ENCODE measurements around the gene CYB561.
A peak's percentile ranks its signal among the peaks of the same experiment; 100 is the strongest.
"Not testable (repeated sequence)": the region's sequence is repeated elsewhere in the genome, so short reads cannot be mapped to it uniquely, and the experiment has no call there.

CYB561 gene

DNA sequence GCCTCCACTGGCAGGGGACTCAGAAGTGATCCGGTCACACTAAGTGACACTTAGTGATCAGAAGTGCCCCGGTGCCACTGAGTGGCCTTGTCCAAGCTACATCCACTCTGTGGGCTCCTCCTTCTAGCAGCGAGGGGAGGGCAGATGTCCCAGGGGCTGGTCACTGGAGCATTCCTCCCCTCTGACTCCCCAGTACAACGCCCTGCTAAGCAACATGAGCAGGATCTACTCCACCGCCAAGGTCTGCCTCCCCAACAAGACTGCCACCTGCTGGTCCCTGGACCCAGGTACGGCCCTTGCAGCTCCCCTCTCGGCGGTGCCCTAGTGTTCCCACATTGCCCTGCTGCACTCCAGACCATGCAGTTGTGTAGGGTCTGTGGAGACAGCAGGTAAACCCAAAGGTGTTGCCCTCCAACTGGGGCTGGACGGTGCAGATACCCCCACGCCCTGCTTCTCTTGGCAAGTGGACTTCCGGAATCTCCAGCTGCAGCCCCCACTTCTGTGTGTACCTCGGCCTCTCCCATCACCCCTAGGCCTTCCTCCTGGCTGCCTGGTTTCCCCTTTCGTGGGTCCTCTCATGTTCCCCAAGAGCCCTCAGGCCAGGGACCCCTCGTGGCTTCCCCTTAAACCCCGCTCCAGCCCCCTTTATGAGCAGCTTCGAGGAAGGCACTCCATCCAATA, 32.8 kb upstream of the CYB561 start:
- DNase-seq, result no peak

DNA sequence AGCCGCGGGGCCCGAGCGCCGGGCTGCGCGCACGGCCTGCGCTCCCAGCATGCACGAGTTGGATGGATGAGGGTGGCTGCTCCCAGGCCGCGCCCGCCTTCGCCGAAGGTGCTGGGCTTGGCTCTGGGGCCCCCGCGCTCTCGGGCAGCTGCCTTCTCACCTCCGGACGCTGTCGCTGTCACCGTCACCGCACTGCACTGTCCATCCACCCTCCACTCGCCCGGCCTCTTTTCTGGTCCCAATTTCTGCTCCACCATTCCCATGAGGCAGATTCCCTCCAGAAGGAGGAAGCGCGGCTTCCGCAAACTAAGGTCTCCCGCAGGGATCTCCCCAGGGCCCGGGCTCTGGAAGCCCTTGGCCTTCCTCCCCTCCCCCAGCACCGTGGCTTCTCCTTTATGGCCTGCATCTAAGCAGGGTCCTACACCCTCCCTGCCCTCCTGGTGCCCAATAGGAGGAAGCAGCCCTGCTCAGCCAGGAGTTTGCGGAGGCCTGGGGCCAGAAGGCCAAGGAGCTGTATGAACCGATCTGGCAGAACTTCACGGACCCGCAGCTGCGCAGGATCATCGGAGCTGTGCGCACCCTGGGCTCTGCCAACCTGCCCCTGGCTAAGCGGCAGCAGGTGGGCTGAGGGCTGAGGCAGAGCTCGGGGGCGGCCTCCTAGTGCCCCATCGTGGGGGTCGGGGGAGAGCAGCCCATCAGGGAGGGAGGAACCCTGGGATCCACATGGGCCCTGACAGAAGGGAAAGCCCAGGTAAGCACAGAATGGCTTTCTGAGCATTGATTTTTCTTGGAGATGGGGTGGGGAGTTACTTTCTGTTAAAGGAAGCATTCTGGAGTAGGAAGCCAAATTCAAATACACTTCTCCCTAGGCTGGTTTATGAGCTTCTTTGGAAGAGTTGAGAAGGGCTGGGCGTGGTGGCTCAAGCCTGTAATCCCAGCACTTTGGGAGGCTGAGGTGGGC, 31.7 kb upstream of the CYB561 start:
- no peak for DNase-seq

DNA sequence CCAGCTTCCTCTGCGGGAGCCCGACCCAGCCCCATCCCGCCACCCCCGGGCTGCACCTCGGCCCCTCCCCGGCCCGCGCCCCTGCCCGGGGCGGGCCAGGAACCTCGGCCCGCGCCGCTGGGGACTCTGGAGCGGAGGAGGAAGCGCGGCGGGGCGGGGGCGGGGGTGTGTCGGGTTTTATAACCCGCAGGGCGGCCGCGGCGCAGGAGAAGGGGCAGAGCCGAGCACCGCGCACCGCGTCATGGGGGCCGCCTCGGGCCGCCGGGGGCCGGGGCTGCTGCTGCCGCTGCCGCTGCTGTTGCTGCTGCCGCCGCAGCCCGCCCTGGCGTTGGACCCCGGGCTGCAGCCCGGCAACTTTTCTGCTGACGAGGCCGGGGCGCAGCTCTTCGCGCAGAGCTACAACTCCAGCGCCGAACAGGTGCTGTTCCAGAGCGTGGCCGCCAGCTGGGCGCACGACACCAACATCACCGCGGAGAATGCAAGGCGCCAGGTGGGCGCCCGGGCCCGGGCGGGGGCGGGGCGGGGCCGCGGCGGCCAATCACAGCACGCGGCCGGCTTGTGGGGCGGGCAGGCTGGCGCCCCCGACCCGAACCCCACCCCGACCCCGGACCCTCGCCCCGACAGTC, 30.9 kb upstream of the CYB561 start, which contains the start of gene ACE:
Gene ACE (plus strand): TSS at position 208 of the 626 bp plus-strand sequence. CDS start 34 bp downstream, at position 242.
- DNase-seq, result no peak

DNA sequence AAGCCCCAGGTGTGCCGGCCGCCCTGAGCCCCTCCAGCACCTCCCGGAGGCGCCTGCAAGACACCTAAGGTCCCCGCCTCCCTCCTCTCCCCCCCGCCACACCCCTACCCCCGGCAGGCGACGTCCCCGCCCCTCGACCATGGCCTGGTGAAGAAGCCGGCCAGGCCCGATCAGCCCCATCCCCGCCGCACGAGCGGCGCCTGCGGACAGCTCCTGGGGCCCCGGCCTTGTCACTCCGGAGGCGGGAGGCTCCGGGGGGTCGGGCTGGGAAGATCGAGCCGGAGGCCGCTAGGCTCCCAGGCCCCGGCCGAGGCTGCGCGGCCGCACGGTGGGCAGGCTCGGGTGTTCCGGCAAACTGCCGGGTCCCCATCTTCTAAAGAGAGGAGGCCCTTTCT, 30.4 kb upstream of the CYB561 start:
- no peak for DNase-seq

DNA sequence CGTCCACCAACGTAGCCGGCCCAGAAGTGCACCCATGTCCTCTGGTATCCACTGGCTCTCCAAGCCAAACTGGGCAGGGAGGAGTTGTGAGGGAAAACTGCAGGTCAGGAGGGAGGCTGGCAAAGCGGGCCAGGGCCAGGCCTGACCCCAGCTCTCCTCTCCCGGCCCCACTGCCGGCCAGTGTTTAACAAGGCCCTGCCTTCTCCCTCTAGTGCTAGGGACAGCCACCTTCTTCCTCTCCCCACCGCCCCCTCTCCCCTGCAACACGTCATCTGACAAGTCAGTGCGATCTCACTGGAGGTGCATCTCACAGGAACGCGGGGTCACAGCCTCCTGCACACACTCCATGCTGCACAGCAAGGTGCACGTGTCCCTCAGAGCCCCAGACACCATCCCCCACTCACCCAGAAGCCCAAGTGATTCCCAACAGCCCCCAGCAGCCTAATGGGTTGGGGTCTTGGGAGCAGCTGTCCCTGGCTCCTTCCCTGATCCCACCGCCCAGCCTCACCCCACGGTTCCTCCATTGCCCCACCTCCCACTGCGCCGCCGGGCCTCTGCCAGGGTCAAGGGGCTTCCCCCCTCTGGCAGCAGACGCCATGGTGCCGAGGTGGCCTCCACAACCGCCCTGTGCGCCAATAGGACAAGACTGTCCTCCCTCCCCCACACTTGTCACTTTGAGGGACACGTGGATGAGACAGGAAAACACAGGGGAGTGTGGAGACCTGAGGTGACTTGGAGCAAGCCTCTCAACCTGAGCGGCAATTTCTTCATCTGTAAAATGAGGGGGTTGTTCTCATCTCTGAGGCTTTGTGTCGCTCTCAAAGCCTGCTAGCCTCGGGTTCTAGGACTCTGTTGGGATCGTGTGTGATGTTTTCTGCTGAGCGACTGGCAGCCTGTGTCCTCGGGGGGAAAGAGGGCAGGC, 29.6 kb upstream of the CYB561 start:
- no peak for DNase-seq

DNA sequence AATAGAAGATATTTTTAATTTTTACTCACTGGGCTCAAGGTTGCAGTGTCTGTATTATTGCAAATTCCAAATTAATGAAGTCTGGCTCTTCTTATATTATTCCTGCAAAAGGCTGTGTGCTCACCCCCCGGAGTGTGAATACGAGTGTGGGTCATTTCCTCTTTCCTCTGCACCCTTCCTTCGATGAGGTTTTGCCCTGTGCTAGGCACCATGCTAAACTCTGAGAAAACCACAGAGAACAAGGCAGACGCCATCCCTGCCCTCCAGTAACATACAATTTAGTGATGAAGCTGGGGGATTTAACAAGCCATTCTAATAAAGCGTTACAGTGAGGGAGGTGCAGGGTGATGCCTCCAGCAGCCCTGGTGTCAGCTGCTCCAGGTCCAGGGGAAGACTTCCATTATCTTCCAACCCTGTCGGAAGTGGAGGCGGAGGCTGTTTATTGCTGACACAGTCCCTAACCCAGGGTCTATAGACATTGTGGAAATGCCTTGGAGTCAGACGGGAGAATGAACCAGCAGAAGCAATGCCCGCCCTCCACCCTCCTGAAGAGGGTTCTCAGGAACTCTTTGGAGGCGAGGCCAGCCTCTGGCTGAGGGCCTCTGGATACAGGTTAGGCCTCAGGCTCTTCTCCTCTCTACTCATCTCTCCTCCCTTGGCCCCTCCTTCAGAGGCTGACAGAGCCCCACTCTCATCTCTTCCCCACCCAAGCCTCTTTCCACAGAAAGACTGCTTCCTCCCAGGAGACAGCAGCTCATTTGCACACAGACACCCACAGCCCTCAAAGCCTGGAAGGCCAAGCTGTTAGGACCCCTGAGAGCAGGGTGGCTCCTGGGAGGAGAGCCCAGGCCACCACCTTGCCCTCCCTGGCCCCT, 28.7 kb upstream of the CYB561 start:
- DNase-seq, result no peak

DNA sequence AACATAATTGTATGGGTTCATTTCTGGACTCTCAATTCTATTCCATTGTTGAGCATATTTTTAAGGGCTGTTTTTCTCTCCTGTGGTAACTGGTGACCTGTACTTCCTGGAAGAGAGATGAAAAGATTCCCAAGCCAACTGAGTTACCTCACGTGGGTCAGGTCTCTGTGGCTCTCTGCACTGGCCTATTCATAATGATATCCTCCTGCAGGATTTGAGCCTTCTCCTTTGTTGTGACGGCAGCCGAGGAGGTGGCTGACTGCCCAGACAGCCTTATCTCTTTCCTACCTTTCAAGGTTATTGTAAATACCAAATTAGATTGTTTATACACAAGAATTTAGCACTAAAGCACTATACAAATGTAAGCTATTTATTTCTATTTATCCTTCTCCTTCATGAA, 28.1 kb upstream of the CYB561 start:
- DNase-seq, result peak; percentile 86

DNA sequence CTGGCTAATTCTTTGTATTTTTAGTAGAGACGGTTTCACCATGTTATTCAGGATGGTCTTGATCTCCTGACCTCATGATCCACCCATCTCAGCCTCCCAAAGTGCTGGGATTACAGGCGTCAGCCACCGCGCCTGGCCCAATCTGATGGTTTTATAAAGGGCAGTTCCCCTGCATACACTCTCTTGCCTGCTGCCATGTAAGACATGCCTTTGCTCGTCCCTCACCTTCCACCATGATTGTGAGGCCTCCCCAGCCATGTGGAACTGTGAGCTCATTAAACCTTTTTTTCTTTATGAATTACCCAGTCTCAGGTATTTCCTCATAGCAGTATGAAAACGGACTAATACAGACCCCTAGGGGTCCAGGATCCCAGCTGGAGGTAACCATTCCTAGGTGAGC, 22.0 kb upstream of the CYB561 start:
- DNase-seq, result not testable (repeated sequence)

DNA sequence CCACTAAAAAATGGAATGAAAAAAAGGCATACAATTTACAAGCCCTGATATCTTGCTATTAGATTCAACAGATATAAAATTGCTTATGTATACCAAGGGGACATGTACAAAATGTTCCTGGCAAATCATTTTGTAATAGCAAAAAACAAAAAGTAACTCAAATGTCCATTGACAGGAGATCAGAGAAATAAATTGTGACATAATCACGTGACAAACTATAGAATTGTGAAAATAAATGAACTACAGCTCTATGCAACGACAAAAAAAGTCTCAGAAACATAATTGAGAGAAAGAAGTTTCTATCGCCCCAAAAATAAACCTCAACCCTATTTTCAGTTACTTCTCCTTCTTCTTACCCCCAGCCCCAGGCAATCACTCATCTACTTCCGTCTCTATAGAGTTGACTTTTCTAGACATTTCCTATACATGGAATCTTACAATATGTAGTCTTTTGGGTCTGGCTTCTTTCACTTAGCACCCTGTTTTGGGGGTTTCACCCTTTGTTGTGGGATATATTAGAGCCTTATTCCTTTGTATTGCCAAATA, 18.7 kb upstream of the CYB561 start:
- DNase-seq, result no peak

DNA sequence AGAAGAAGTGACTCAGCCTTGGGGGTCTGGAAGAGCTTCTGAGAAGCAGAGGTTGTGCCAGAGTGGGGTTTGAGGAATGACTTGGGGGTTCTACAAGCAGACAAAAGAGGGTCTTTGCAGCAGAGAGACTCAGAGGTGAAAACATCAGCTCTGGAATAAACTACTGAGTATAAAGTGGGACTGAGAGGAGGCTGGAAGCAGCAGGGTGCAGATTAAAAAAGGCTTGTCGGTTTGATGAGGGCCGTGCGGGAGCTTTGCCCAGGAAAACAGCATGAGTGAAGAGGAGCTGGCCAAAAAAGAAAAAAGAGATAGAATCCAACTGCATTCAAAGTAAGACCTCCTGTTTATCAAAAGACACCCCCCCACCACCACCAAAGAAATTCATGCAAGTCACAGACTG, 17.7 kb upstream of the CYB561 start:
- DNase-seq, result no peak

DNA sequence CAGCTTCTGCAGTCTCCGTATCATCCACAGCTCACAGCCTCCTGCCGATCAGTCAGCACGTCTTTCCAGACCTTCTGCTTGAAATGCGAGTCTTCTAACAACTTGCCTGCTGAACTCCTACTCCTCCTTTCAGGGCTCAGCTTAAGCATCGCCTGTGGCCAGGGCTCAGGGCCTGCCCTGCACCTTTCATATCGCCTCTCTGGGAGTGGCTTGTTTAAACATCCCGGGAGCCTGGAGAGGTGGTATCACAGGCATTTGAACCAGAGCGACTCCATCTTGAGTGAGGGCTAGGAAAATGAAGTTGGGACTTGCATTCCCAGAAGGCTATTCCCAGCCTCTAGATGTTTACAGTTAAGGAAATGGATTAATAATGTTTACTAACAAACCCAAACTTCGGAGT, 13.9 kb upstream of the CYB561 start:
- no peak for DNase-seq

DNA sequence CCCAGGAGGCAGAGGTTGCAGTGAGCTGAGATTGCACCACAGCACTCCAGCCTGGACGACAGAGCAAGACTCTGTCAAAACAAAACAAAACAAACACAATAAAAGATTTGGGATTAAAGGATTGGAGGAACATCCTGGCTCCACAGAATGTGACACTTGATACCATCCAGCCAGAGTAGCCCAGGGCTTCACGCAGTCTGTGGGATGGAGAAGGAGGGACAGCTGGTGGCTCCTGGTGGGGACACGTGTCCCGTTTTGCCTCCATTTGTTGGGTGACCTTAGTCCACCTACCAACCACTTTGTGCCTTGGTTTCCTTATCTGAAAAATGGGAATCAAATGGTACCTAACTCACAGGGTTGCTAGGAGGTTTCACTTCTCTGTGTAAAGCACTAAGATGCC, 12.4 kb upstream of the CYB561 start:
- no peak for DNase-seq

DNA sequence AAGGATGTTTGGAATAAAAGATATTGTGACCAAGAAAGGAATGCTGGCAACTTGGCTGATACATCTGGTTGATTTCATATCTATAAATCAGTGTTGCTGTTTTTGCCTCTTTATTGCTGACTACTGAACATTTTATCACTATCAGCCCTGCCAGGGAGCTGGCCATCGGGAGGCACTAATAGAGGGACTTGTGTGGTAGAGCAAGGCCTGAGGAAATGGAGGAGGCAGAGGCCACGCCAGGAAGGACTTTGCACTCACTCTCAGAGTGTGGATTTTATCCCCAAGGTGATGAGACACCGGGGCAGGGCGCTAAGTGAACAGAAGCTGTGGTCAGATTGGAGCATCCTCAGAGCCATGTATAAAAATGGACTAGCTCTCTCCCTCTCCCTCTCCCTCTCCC, 9.3 kb upstream of the CYB561 start:
- no peak for DNase-seq

DNA sequence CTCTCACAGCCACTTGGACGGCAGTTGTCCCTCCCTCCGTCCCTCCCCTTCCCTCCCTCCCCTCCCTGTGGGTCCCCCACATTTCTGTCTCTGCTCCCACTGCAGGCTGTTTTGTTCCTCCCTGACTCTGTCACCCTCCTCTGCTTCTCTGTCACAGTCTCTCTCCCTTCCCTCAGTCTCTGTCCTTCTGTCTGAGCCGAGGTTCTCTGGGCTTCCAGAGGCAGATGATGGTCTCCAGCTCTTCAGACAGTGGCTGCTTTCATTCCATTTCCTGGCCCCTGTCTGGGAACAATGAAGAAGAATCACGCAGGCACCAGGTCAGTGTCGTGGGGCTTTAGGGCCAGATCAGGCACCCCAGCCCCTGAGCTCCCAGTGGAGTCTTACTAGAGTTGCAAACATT, 8.8 kb upstream of the CYB561 start:
- DNase-seq, result no peak

DNA sequence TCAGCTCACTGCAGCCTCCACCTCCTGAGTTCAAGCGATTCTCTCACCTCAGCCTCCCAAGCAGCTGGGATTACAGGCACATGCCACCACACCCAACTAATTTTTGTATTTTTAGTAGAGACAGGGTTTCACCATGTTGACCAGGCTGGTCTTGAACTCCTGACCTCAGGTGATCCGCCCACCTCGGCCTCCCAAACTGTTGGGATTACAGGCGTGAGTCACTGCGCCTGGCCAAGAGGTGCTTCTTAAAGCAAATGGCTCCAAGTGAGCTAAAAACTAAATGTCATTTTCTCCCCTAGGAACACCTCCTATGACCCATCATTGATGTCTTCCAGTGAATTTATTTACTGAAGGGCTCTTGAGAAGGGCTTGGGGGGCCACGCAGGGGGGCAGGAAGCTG, 8.3 kb upstream of the CYB561 start:
- DNase-seq, result not testable (repeated sequence)

DNA sequence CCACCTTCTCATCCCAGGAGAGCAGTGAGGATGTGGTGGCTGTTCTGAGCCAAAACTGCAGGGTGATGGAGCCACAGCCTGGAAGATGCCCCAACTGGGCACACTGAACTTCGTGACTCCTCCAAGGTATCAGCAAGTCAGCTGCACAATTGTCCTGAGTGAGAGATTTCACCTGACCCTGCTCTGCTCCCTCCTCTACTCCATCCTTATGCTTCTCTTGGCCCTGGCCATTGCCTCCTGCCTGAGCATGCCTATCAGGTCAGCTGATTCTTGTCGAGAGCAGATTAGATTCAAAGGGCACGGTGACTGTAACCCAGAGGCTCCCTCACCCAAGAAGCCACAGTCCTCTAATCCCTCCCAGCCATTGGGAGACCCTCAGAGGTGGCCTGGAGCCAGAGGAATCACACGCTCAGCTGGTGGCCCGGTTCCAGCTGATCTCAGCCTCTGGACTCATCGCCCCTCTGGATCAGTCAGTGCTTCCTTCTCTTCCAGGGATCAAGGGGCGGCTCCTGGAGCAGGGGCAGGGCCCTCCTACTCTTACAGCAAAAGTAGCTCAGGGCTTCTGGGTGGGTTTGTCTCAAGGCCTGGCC, 7.0 kb upstream of the CYB561 start:
- no peak for DNase-seq

DNA sequence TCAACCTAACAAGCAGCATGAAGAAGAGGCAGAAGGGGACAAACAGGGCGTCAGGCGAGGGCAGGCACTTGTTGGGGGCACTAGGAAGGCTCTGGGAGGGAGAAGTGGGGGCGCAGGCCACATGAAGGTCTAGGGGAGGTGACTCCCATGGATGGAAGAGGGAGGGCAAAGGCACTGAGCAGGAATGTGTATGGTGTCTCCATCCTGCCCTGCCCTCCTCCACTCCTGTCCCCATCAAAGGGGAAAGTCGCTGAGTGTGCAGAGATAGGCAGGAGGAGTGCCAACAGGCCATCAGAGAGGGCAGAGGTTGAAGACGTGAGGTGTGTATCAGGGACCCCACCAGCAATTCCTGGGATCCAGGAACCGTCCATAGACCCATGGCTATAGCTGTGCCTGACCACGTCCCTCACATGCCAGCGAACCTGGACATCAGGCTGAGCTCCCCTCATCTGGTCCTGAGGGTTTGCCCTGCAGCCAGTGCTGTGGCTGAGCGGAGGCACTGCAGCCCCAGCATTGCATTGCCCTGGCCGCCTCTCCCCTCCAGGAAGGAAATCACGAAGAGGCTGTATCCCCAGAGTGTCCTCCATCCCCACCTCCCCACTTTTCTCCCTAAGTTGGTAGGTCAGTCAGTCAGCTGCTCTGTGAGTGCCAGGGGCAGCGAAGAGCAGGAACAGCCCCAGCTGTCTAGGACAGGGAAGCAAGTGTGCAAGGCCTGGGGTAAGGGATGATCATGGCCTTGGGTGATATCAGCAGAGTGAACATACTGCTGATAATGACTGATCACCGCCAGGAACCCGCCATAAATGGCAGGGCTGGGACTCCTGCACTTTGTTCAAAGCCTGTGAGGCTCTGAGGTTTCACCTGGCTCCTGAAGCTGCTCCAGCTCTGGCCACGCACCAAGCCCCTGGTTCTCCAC, 6.2 kb upstream of the CYB561 start:
- DNase-seq, result no peak

DNA sequence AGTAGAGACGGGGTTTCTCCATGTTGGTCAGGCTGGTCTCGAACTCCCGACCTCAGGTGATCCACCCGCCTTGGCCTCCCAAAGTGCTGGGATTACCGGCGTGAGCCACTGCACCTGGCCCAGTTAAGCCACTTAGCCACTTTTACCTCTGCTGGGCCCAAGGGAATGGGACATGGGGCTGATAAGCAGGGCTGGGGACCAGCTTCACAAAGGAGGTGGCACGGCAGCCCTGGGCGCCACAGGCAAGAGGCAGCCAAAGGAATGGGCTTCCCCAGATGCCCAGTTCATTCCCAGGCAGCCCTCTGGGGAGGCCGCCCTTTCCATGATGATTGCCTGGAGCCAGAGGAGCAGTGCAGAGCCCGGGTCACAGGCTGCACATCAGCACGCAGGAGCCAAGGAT, 5.0 kb upstream of the CYB561 start:
- DNase-seq, result no peak

DNA sequence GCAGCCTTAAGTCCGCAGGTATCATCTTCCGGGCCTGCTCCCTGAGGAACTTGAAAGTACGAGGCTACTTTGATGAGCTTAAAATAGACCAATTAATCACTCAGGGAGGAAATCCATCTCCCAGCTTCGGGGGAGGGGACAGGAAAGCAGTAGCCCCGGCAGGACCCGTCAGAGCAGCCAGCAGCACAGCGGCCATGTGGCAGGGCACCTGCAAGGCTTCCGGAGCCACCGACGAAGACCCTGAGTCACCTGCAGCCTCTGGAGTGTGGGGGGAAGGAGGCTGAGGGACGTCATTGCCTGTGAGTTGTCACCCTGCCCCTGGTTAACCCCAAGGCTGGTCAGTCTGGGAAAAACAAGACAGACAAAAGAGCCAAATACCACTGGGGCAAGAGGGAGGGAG, 4.4 kb upstream of the CYB561 start:
- no peak for DNase-seq

DNA sequence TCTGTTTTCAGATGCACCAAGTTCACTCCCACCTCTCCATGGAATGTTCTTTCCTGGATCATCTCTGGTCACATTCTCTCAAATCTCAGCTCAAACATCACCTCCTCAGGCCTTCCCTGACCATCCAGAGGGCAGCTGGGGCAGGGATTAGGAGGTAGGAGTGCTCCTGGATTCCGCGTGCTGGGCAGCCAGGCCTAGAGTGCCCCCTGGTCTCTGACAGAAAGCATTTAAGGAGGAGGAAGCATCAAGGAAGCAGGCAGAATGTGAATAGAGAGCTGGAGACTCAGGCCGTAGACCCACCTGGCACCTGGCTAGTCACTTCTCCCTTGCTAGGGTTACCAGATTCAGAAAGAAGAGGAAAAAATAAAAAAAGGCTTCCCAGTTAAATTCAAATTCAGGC, 2.5 kb upstream of the CYB561 start:
- no peak for DNase-seq
